GM12892 (cell line): ENCODE measurements around the gene PCSK7.

Experiments
- POLR2A ChIP-seq: IDR thresholded peaks from 2 replicates; pipeline ENCODE4 v1.6.1; 2011; ENCODE audit warnings: low read depth, low read length, control low read depth
- POLR2AphosphoS5 ChIP-seq: IDR thresholded peaks from 2 replicates; pipeline ENCODE4 v1.6.1; 2011; ENCODE audit warnings: low read depth, low read length, control low read depth

DNA sequence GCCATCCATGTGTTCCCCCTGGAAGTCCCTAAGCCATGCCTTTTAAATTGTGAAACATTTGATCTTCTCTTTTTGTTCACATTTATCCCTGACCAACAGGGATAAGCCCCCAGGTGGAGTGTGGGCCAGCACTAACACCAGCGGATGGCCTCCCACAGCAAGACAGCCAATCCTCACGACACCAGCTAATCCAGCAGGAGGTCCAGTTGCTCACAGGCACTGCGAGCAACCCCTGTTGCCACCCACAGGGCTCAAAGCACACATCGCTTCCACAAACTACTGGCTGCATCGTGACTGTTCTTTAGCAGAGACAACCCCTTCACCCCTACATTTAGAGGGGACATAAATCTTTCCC lies 2.0 kb downstream of the PCSK7 start:
- TF ChIP-seq POLR2AphosphoS5 (no peak), POLR2A (no peak)
